Gastroesophageal sphincter (tissue), 4 donors: Measurements from ENCODE around the gene C11orf98. TPM values are rescaled to one million over a fixed set of nuclear protein-coding genes. Genes with fewer than 3 reads are reported as not detected.

Experiments
- ATAC-seq: fragments of 150-250 bp; one replicate; pipeline ENCODE4 v1.9.1; 2016; ENCODE audit warnings: mild to moderate bottlenecking, moderate library complexity
- H3K27ac ChIP-seq, 4 donors: fragments of 200-600 bp; sonication (generic) in 3 of 4; 1 replicate in 3 of 4; 2 replicates in 1 of 4; pipeline ENCODE4 v1.5.1; 2016 to 2019
- H3K27me3 ChIP-seq: fragments of 200-600 bp; sonication (generic); one replicate; pipeline ENCODE4 v1.5.1; 2019
- H3K36me3 ChIP-seq, 2 donors: fragments of 200-600 bp; sonication (generic); one replicate each; pipeline ENCODE4 v1.5.1; 2019; ENCODE audit warnings: control low read depth in 1 of 2
- H3K4me1 ChIP-seq, 3 donors: fragments of 200-600 bp; sonication (generic); 1 replicate in 2 of 3; 2 replicates in 1 of 3; pipeline ENCODE4 v1.5.1; 2016 to 2019; ENCODE audit warnings: control low read depth in 2 of 3
- H3K4me3 ChIP-seq, 2 donors: fragments of 200-600 bp; sonication (generic); one replicate each; pipeline ENCODE4 v1.5.1; 2019; ENCODE audit warnings: mild to moderate bottlenecking in 1 of 2, moderate library complexity in 1 of 2
- H3K9me3 ChIP-seq, 3 donors: fragments of 200-600 bp; sonication (generic); one replicate each; pipeline ENCODE4 v1.5.1; 2017 to 2019; ENCODE audit warnings: control low read depth in 2 of 3
- CTCF ChIP-seq, 4 experiments: fragments of 200-600 bp in 2 of 4; fragments of 450-650 bp in 2 of 4; sonication (generic) in 1 of 4; IDR thresholded peaks; one replicate each; pipeline ENCODE4 v1.5.1; 2017 to 2019; ENCODE audit warnings: antibody characterized with exemption in 4 of 4, mild to moderate bottlenecking in 2 of 4, moderate library complexity in 2 of 4
- EP300 ChIP-seq: sonication (generic); formaldehyde crosslinking; IDR thresholded peaks from one replicate; pipeline ENCODE4 v1.6.1; 2017; ENCODE audit warnings: antibody characterized with exemption, mild to moderate bottlenecking
- POLR2A ChIP-seq, 2 donors: fragments of 450-650 bp; IDR thresholded peaks; one replicate each; pipeline ENCODE4 v1.6.1; 2017; ENCODE audit warnings: antibody characterized with exemption in 2 of 2, mild to moderate bottlenecking in 2 of 2, moderate library complexity in 1 of 2
- POLR2AphosphoS5 ChIP-seq: sonication (generic); formaldehyde crosslinking; IDR thresholded peaks from one replicate; pipeline ENCODE4 v1.6.1; 2017; ENCODE audit warnings: antibody characterized with exemption
- WGBS, 2 donors: methylation state at CpG; one replicate each; pipeline ENCODE4 v1.1.5; 2018; ENCODE audit warnings: low coverage in 1 of 2; 5-methylcytosine and 5-hydroxymethylcytosine counted together
- total RNA-seq, 4 donors: library from RNA; depleted of rRNA; stranded (reverse); fragments of >200 nt; gene quantifications; one replicate each; pipeline ENCODE4 v1.1.0, GENCODE V29; 2016

C11orf98 gene
- total RNA-seq, 4 donors from 2014 or later, result 19.3 to 39.5 (median 26.8) TPM

GRCh38 chr11:62673196-62673525, 8.2 kb upstream of the C11orf98 start:
- no peaks in the 10 kb centered on the region for H3K27me3 ChIP-seq
- ATAC-seq, result no peak
- no peaks in the 10 kb centered on the region for H3K9me3 ChIP-seq
- no peak overlapping the region for H3K4me3 ChIP-seq
- WGBS, 2 donors, result 50 to 82% methylated on average over 1 to 2 of the region's 2 CpGs
- H3K36me3 ChIP-seq, result peaks cover 0 to 51% of the 10 kb centered on the region in 2 donors
- H3K27ac ChIP-seq, result peak overlapping the region in 2 of 4 donors; percentile 86 to 91
- TF ChIP-seq POLR2AphosphoS5 (no peak), CTCF (IDR thresholded peaks at IDR 0.05) (no peak), EP300 (no peak), POLR2A (IDR thresholded peaks at IDR 0.05) (no peak)
- H3K4me1 ChIP-seq, result peaks cover 0 to 73% (median 19%) of the 10 kb centered on the region in 3 donors

- Histone ChIP-seq H3K9me3 (no peaks in the 10 kb centered on the region), H3K27me3 (no peaks in the 10 kb centered on the region), H3K36me3 (peaks cover 0 to 41% of the 10 kb centered on the region in 2 donors), H3K4me3 (peak within 1 kb of the TSS; percentile 48 to 80), H3K4me1 (peaks cover 3 to 73% (median 24%) of the 10 kb centered on the region in 3 donors), H3K27ac (peak within 1 kb of the TSS; percentile 24 to 91 (median 88))
- ATAC-seq, result peak; percentile 87
- TF ChIP-seq POLR2A (IDR thresholded peaks at IDR 0.05) (peak; percentile 49 to 59), EP300 (no peak), POLR2AphosphoS5 (peak; percentile 70), CTCF (IDR thresholded peaks at IDR 0.05) (peak in 1 of 4 experiments; percentile 24)
- 0% methylated on average over 2 to 6 of the region's 59 CpGs for WGBS, 2 donors
Observed at GRCh38 chr11:62671608-62672389, 6.8 kb upstream of the C11orf98 start, which contains the start of the genes LBHD1 and UQCC3. TSS of gene LBHD1 (minus strand) at chr11:62672267. CDS start at chr11:62670031, 2,236 bp downstream. TSS of gene UQCC3 (plus strand) at chr11:62671673. CDS start at chr11:62671746, 73 bp downstream.

- peak overlapping the region; percentile 48 to 80 for H3K4me3 ChIP-seq
- no peaks in the 10 kb centered on the region for H3K27me3 ChIP-seq
- no peaks in the 10 kb centered on the region for H3K9me3 ChIP-seq
- H3K27ac ChIP-seq, result peak overlapping the region; percentile 24 to 91 (median 88)
- peaks cover 0 to 41% of the 10 kb centered on the region in 2 donors for H3K36me3 ChIP-seq
- WGBS, 2 donors, result 0 to 2% methylated on average over 1 to 8 of the region's 17 CpGs
- peaks cover 5 to 74% (median 30%) of the 10 kb centered on the region in 3 donors for H3K4me1 ChIP-seq
- ATAC-seq, result peak; percentile 45
- no peak for TF ChIP-seq CTCF (IDR thresholded peaks at IDR 0.05)
- TF ChIP-seq POLR2A (IDR thresholded peaks at IDR 0.05), result no peak
- TF ChIP-seq EP300, result no peak
- no peak for TF ChIP-seq POLR2AphosphoS5
Observed at GRCh38 chr11:62671236-62671607, 6.2 kb upstream of the C11orf98 start.

- ATAC-seq, result no peak
- H3K27me3 ChIP-seq, result no peaks in the 10 kb centered on the region
- peaks cover 0 to 24% of the 10 kb centered on the region in 2 donors for H3K36me3 ChIP-seq
- peaks cover 5 to 78% (median 32%) of the 10 kb centered on the region in 3 donors for H3K4me1 ChIP-seq
- no peak overlapping the region for H3K4me3 ChIP-seq
- no peaks in the 10 kb centered on the region for H3K9me3 ChIP-seq
- H3K27ac ChIP-seq, result peak overlapping the region in 1 of 4 donors; percentile 91
- WGBS, 2 donors, result 74 to 81% methylated on average over 3 of the region's 4 CpGs
- TF ChIP-seq POLR2A (IDR thresholded peaks at IDR 0.05), result no peak
- no peak for TF ChIP-seq CTCF (IDR thresholded peaks at IDR 0.05)
- TF ChIP-seq POLR2AphosphoS5, result no peak
- TF ChIP-seq EP300, result no peak
Observed at GRCh38 chr11:62669420-62670161, 4.6 kb upstream of the C11orf98 start.
